ENCODE data around the gene DCLRE1C. TPM values are rescaled to one million over a fixed set of nuclear protein-coding genes. Genes with fewer than 3 reads are reported as not detected.
"Not testable (repeated sequence)": the region's sequence is repeated elsewhere in the genome, so short reads cannot be mapped to it uniquely, and the experiment has no call there.

The DCLRE1C gene
- total RNA-seq, 1 donor from 2014 or later, result 5.5 TPM

- DNase-seq (ENCODE audit: low spot score), result no peak
- H3K27me3 Mint-ChIP-seq (ENCODE audit: unreplicated experiment), result peaks cover 3% of the 10 kb centered on the region
- TF ChIP-seq CTCF (IDR thresholded peaks at IDR 0.05; ENCODE audit: unreplicated experiment), result no peak
- H3K4me3 Mint-ChIP-seq (ENCODE audit: unreplicated experiment), result no peak overlapping the region
- no peaks in the 10 kb centered on the region for H3K9me3 Mint-ChIP-seq (ENCODE audit: unreplicated experiment)
- H3K36me3 Mint-ChIP-seq (ENCODE audit: low read depth, unreplicated experiment), result no peaks in the 10 kb centered on the region
- no peaks in the 10 kb centered on the region for H3K4me1 Mint-ChIP-seq (ENCODE audit: unreplicated experiment)
- H3K27ac Mint-ChIP-seq (ENCODE audit: unreplicated experiment), result no peak overlapping the region
These were observed 28.8 kb upstream of the DCLRE1C start for GRCh38 chr10:14982744-14983143.

- Mint-ChIP-seq H3K4me1 (ENCODE audit: unreplicated experiment) (no peaks in the 10 kb centered on the region), H3K27me3 (ENCODE audit: unreplicated experiment) (no peaks in the 10 kb centered on the region), H3K36me3 (ENCODE audit: low read depth, unreplicated experiment) (no peaks in the 10 kb centered on the region), H3K4me3 (ENCODE audit: unreplicated experiment) (no peak overlapping the region), H3K9me3 (ENCODE audit: unreplicated experiment) (no peaks in the 10 kb centered on the region), H3K27ac (ENCODE audit: unreplicated experiment) (no peak overlapping the region)
- DNase-seq (ENCODE audit: low spot score), result no peak
- no peak for TF ChIP-seq CTCF (IDR thresholded peaks at IDR 0.05; ENCODE audit: unreplicated experiment)
These were observed 21.9 kb upstream of the DCLRE1C start for GRCh38 chr10:14975672-14976273.

- not testable (repeated sequence) for H3K27me3 Mint-ChIP-seq (ENCODE audit: unreplicated experiment); DNase-seq (ENCODE audit: low spot score); H3K27ac Mint-ChIP-seq (ENCODE audit: unreplicated experiment); H3K9me3 Mint-ChIP-seq (ENCODE audit: unreplicated experiment); H3K4me1 Mint-ChIP-seq (ENCODE audit: unreplicated experiment); H3K36me3 Mint-ChIP-seq (ENCODE audit: low read depth, unreplicated experiment); H3K4me3 Mint-ChIP-seq (ENCODE audit: unreplicated experiment)
These were observed 20.5 kb upstream of the DCLRE1C start for GRCh38 chr10:14974153-14974998.

- Mint-ChIP-seq H3K4me3 (ENCODE audit: unreplicated experiment) (no peak overlapping the region), H3K27ac (ENCODE audit: unreplicated experiment) (no peak overlapping the region), H3K9me3 (ENCODE audit: unreplicated experiment) (no peaks in the 10 kb centered on the region), H3K36me3 (ENCODE audit: low read depth, unreplicated experiment) (no peaks in the 10 kb centered on the region), H3K4me1 (ENCODE audit: unreplicated experiment) (no peaks in the 10 kb centered on the region), H3K27me3 (ENCODE audit: unreplicated experiment) (no peaks in the 10 kb centered on the region)
- TF ChIP-seq CTCF (IDR thresholded peaks at IDR 0.05; ENCODE audit: unreplicated experiment), result peak; percentile 35
- peak; percentile 65 for DNase-seq (ENCODE audit: low spot score)
These were observed 18.1 kb upstream of the DCLRE1C start for GRCh38 chr10:14971867-14972448.

- H3K27me3 Mint-ChIP-seq (ENCODE audit: unreplicated experiment), result peaks cover 3% of the 10 kb centered on the region
- no peak for DNase-seq (ENCODE audit: low spot score)
- no peaks in the 10 kb centered on the region for H3K9me3 Mint-ChIP-seq (ENCODE audit: unreplicated experiment)
- H3K36me3 Mint-ChIP-seq (ENCODE audit: low read depth, unreplicated experiment), result no peaks in the 10 kb centered on the region
- H3K27ac Mint-ChIP-seq (ENCODE audit: unreplicated experiment), result no peak overlapping the region
- no peak for TF ChIP-seq CTCF (IDR thresholded peaks at IDR 0.05; ENCODE audit: unreplicated experiment)
- no peak overlapping the region for H3K4me3 Mint-ChIP-seq (ENCODE audit: unreplicated experiment)
- no peaks in the 10 kb centered on the region for H3K4me1 Mint-ChIP-seq (ENCODE audit: unreplicated experiment)
These were observed 14.0 kb upstream of the DCLRE1C start for GRCh38 chr10:14967897-14968296.

Data from endothelial cell (in vitro differentiated cells).